Measurements from ENCODE around the gene ROBO2.

Gene ROBO2

GRCh38 chr3:77460326-77460725 is 420.4 kb downstream of the ROBO2 start:
- Histone ChIP-seq H3K9me2 (ENCODE audit: low read depth, low read length) (no peaks in the 10 kb centered on the region), H3K79me2 (ENCODE audit: insufficient read depth, low read length) (no peaks in the 10 kb centered on the region), H3K4me3 (ENCODE audit: low read depth, low read length, poor library complexity, severe bottlenecking) (no peak overlapping the region), H3K4me1 (ENCODE audit: insufficient read depth, low read length, severe bottlenecking) (no peaks in the 10 kb centered on the region), H2AFZ (ENCODE audit: low read length) (no peak overlapping the region), H3K36me3 (ENCODE audit: insufficient read depth, low read length) (no peaks in the 10 kb centered on the region), H3K4me2 (ENCODE audit: low read length) (no peak overlapping the region), H4K20me1 (ENCODE audit: insufficient read depth, low read length) (no peaks in the 10 kb centered on the region), H3K9ac (ENCODE audit: low read length) (no peak overlapping the region), H3F3A (ENCODE audit: insufficient read depth, low read length) (no peaks in the 10 kb centered on the region), H3K9me3 (ENCODE audit: low read length) (no peaks in the 10 kb centered on the region), H3K27ac (ENCODE audit: low read depth, low read length, poor library complexity, severe bottlenecking) (no peak overlapping the region), H3K27me3 (ENCODE audit: insufficient read depth, low read length) (no peaks in the 10 kb centered on the region; the same call in 1 of the 2 replicates)
- TF ChIP-seq EZH2 (IDR thresholded peaks at IDR 0.05; ENCODE audit: borderline replicate concordance, low read length) (no peak), CTCF (IDR thresholded peaks at IDR 0.05; ENCODE audit: low read length) (no peak)

GRCh38 chr3:77462951-77463350 is 423.1 kb downstream of the ROBO2 start:
- no peak for TF ChIP-seq EZH2 (IDR thresholded peaks at IDR 0.05; ENCODE audit: borderline replicate concordance, low read length)
- no peak for TF ChIP-seq CTCF (IDR thresholded peaks at IDR 0.05; ENCODE audit: low read length)
- no peaks in the 10 kb centered on the region for H4K20me1 ChIP-seq (ENCODE audit: insufficient read depth, low read length)
- H3F3A ChIP-seq (ENCODE audit: insufficient read depth, low read length) = no peaks in the 10 kb centered on the region
- no peaks in the 10 kb centered on the region for H3K9me2 ChIP-seq (ENCODE audit: low read depth, low read length)
- H3K4me1 ChIP-seq (ENCODE audit: insufficient read depth, low read length, severe bottlenecking) = no peaks in the 10 kb centered on the region
- H2AFZ ChIP-seq (ENCODE audit: low read length) = no peak overlapping the region
- no peaks in the 10 kb centered on the region for H3K9me3 ChIP-seq (ENCODE audit: low read length)
- H3K36me3 ChIP-seq (ENCODE audit: insufficient read depth, low read length) = no peaks in the 10 kb centered on the region
- H3K4me2 ChIP-seq (ENCODE audit: low read length) = no peak overlapping the region
- H3K27ac ChIP-seq (ENCODE audit: low read depth, low read length, poor library complexity, severe bottlenecking) = no peak overlapping the region
- H3K79me2 ChIP-seq (ENCODE audit: insufficient read depth, low read length) = no peaks in the 10 kb centered on the region
- H3K27me3 ChIP-seq (ENCODE audit: insufficient read depth, low read length) = no peaks in the 10 kb centered on the region; the same call in 1 of the 2 replicates
- H3K9ac ChIP-seq (ENCODE audit: low read length) = no peak overlapping the region
- no peak overlapping the region for H3K4me3 ChIP-seq (ENCODE audit: low read depth, low read length, poor library complexity, severe bottlenecking)

- no peaks in the 10 kb centered on the region for H4K20me1 ChIP-seq (ENCODE audit: insufficient read depth, low read length)
- H3K79me2 ChIP-seq (ENCODE audit: insufficient read depth, low read length) = no peaks in the 10 kb centered on the region
- no peak overlapping the region for H3K9ac ChIP-seq (ENCODE audit: low read length)
- no peaks in the 10 kb centered on the region for H3K9me3 ChIP-seq (ENCODE audit: low read length)
- no peak overlapping the region for H2AFZ ChIP-seq (ENCODE audit: low read length)
- H3K27ac ChIP-seq (ENCODE audit: low read depth, low read length, poor library complexity, severe bottlenecking) = no peak overlapping the region
- TF ChIP-seq CTCF (IDR thresholded peaks at IDR 0.05; ENCODE audit: low read length) (no peak), EZH2 (IDR thresholded peaks at IDR 0.05; ENCODE audit: borderline replicate concordance, low read length) (no peak)
- H3K4me1 ChIP-seq (ENCODE audit: insufficient read depth, low read length, severe bottlenecking) = no peaks in the 10 kb centered on the region
- no peak overlapping the region for H3K4me3 ChIP-seq (ENCODE audit: low read depth, low read length, poor library complexity, severe bottlenecking)
- H3K4me2 ChIP-seq (ENCODE audit: low read length) = no peak overlapping the region
- no peaks in the 10 kb centered on the region for H3K9me2 ChIP-seq (ENCODE audit: low read depth, low read length)
- no peaks in the 10 kb centered on the region for H3F3A ChIP-seq (ENCODE audit: insufficient read depth, low read length)
- no peaks in the 10 kb centered on the region; the same call in 1 of the 2 replicates for H3K27me3 ChIP-seq (ENCODE audit: insufficient read depth, low read length)
- no peaks in the 10 kb centered on the region for H3K36me3 ChIP-seq (ENCODE audit: insufficient read depth, low read length)
These were observed 424.3 kb downstream of the ROBO2 start for GRCh38 chr3:77464111-77464688.
